ENCODE data around the gene DLGAP4. TPM values are rescaled to one million over a fixed set of nuclear protein-coding genes. Genes with fewer than 3 reads are reported as not detected.

Gene DLGAP4
- total and polyA plus RNA-seq, 2 of the 13 experiments (the other 11 are each of a cell fraction or from before 2014, with no cell fraction given): 15.2 to 26.7 TPM

- Histone ChIP-seq H3K4me1 (ENCODE audit: insufficient read depth, low read length) (peaks cover 46% of the 10 kb centered on the region), H4K20me1 (ENCODE audit: insufficient read depth, low read length) (peaks cover 30% of the 10 kb centered on the region), H3K4me2 (ENCODE audit: low read depth, low read length) (peak overlapping the region; percentile 90), H3K36me3 (replicated peaks in 1 of 2; ENCODE audit: control insufficient read depth in 1 of 2, insufficient read depth in 2 of 2, low read length in 2 of 2) (peaks cover 10 to 12% of the 10 kb centered on the region in 2 experiments), H3K27ac (ENCODE audit: extremely low read length, insufficient read depth, low read length) (peak overlapping the region; percentile 89), H3K79me2 (ENCODE audit: insufficient read depth, low read length) (peaks cover 50% of the 10 kb centered on the region), H2AFZ (ENCODE audit: low read length) (no peak overlapping the region), H3K4me3 (replicated peaks in 1 of 3; ENCODE audit: insufficient read depth in 1 of 3, low read depth in 2 of 3, low read length in 3 of 3) (peak overlapping the region; percentile 81 to 86 (median 86)), H3K27me3 (ENCODE audit: control insufficient read depth in 1 of 2, insufficient read depth in 2 of 2, low read length in 2 of 2) (no peaks in the 10 kb centered on the region; a peak in 1 of 5 replicates), H3K9me3 (ENCODE audit: low read length) (no peaks in the 10 kb centered on the region), H3K9ac (ENCODE audit: insufficient read depth, low read depth, low read length) (peak overlapping the region; percentile 92)
- 2% methylated on average over 51 of the region's 69 CpGs for WGBS (ENCODE audit: low lambda C conversion rate)
- ATAC-seq (peak; percentile 56), FAIRE-seq (no peak), DNase-seq (ENCODE audit: low spot score) (peak; percentile 73)
- ChIA-PET POLR2A (interaction anchor here (0.7 to 9.0 kb wide), 15 partner anchors 10 to 832 kb away, joined by 3 to 167 read pairs (median 4); partner anchors contain the start of genes DSN1, RAB5IF, RBM39 and SCAND1), CTCF (ENCODE audit: low intra/inter-chr PET ratio, low total read pairs) (interaction anchor here (1.1 to 1.7 kb wide), 3 partner anchors 18 to 31 kb away, joined by 3 to 10 read pairs (median 4); partner anchors contain the start of gene RAB5IF)
- in situ Hi-C loops (cut with HindIII; ENCODE audit: extremely low pct_ligation_motif_present, low pct_unique_long_range_greater_than_20kb) (no loop called here), intact Hi-C loops (cut with micrococcal nuclease; ENCODE audit: unreplicated experiment) (loop anchor here (1.0 to 10.0 kb wide), 2 partner anchors 18 to 110 kb away; no protein-coding TSS in a partner anchor)
- no TSS peak for BruUV-seq (replicated peaks)
- TF ChIP-seq ZNF446 (CRISPR knock-in tag; IDR thresholded peaks at IDR 0.05) (peak; percentile 18; the same call in 1 of the 2 replicates), AGO2 (optimal IDR thresholded peaks at IDR 0.05; ENCODE audit: low read depth, low read length) (peak; percentile 93), ZNF567 (CRISPR knock-in tag; IDR thresholded peaks at IDR 0.05; ENCODE audit: borderline replicate concordance) (no peak; the same call in 1 of the 2 replicates), CREBL2 (CRISPR knock-in tag; IDR thresholded peaks at IDR 0.05; ENCODE audit: borderline replicate concordance) (peak; percentile 71), MAFK (conservative IDR thresholded peaks at IDR 0.05 in 1 of 2, IDR thresholded peaks at IDR 0.05 in 1 of 2; ENCODE audit: low read length in 2 of 2) (no peak), NFIB (CRISPR knock-in tag; IDR thresholded peaks at IDR 0.05; ENCODE audit: borderline replicate concordance) (no peak), HNF1A (IDR thresholded peaks at IDR 0.05; ENCODE audit: low read depth) (no peak), HNF1A (CRISPR knock-in tag; IDR thresholded peaks at IDR 0.05; ENCODE audit: borderline replicate concordance) (peak; percentile 49; the same call in 1 of the 2 replicates), KDM4B (CRISPR knock-in tag; IDR thresholded peaks at IDR 0.05) (peak; percentile 83), ADNP (CRISPR knock-in tag; IDR thresholded peaks at IDR 0.05) (no peak), ZSCAN12 (CRISPR knock-in tag; IDR thresholded peaks at IDR 0.05) (peak; percentile 26; the same call in 1 of the 2 replicates), U2AF1 (optimal IDR thresholded peaks at IDR 0.05; ENCODE audit: low read depth, low read length) (peak; percentile 12), FOXJ3 (CRISPR knock-in tag; IDR thresholded peaks at IDR 0.05; ENCODE audit: borderline replicate concordance) (no peak), ELF4 (CRISPR knock-in tag; IDR thresholded peaks at IDR 0.05; ENCODE audit: borderline replicate concordance) (no peak), FOXO1 (CRISPR knock-in tag; IDR thresholded peaks at IDR 0.05) (peak; percentile 46), ZBTB44 (CRISPR knock-in tag; IDR thresholded peaks at IDR 0.05) (0 out of 2 replicates have a peak, but pooled peaks have one; percentile 41), ZNF740 (CRISPR knock-in tag; IDR thresholded peaks at IDR 0.05) (peak; percentile 86)
These were observed 268.4 kb downstream of the DLGAP4 start for GRCh38 chr20:36574366-36575135.

All from HepG2 (cell line).